Hepatocyte (in vitro differentiated cells): ENCODE data around the gene KIAA1217.

ENCODE experiments used
- EZH2 ChIP-seq: fragments of 200-600 bp; sonication (generic); IDR thresholded peaks from 2 replicates; pipeline ENCODE4 v1.6.1; 2016; ENCODE audit warnings: antibody characterized with exemption, mild to moderate bottlenecking, borderline replicate concordance
- EZH2phosphoT487 ChIP-seq: fragments of 200-600 bp; sonication (generic); IDR thresholded peaks from one replicate; pipeline ENCODE4 v1.6.1; 2018; ENCODE audit warnings: antibody characterized with exemption, mild to moderate bottlenecking, low read depth, moderate library complexity; ENCODE audit not compliant: unreplicated experiment, severe bottlenecking
- TF ChIP-seq, protein P1 (sequence below): fragments of 200-600 bp; sonication (generic); IDR thresholded peaks from 2 replicates; pipeline ENCODE4 v1.5.1; 2016; ENCODE audit warnings: antibody characterized with exemption, mild to moderate bottlenecking; ENCODE audit not compliant: poor library complexity

DNA sequence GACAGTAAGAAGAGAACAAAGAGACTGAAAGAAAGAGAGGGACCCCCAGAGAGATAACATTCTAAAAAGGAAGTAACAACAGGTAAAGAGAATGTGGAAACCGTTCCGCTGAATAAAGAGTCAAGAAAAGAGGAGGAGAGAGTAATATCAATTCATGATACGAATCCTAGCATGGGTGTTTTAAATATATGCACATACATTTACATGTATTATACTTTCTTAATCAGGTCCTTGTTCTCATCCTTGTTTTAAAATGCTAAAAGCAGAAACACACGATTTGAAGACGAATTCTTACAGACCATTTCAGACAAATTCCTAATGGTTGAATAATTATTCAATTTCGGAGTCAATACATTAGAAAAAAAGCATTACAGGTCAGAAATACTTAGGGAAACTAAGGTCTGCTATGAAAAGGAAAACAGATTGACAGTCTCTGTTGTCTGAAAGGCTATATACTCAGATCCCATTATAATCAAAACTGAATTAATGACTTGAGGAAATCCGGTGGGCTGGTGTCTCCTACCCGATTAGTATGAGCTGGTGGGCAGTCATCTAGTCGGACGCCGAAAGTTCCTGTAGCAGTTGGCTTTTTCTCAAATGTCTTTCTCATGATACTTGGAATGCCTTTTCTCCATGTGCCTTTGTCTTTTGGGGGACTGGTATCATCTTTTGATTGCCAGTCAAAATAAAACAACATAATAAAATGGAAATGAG lies 387.4 kb downstream of the KIAA1217 start:
- TF ChIP-seq, protein P1, sequence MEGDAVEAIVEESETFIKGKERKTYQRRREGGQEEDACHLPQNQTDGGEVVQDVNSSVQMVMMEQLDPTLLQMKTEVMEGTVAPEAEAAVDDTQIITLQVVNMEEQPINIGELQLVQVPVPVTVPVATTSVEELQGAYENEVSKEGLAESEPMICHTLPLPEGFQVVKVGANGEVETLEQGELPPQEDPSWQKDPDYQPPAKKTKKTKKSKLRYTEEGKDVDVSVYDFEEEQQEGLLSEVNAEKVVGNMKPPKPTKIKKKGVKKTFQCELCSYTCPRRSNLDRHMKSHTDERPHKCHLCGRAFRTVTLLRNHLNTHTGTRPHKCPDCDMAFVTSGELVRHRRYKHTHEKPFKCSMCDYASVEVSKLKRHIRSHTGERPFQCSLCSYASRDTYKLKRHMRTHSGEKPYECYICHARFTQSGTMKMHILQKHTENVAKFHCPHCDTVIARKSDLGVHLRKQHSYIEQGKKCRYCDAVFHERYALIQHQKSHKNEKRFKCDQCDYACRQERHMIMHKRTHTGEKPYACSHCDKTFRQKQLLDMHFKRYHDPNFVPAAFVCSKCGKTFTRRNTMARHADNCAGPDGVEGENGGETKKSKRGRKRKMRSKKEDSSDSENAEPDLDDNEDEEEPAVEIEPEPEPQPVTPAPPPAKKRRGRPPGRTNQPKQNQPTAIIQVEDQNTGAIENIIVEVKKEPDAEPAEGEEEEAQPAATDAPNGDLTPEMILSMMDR, result no peak
- TF ChIP-seq EZH2phosphoT487 (no peak), EZH2 (no peak)
